NCI-H526 treated with DMSO at 0.1 percent for 48 hours (cell line): ENCODE measurements around the gene RNU4-1.

Source experiments
- DNase-seq: peaks from one replicate; lab custom pipeline; 2025; lab: John Stamatoyannopoulos, UW

Gene RNU4-1

DNA sequence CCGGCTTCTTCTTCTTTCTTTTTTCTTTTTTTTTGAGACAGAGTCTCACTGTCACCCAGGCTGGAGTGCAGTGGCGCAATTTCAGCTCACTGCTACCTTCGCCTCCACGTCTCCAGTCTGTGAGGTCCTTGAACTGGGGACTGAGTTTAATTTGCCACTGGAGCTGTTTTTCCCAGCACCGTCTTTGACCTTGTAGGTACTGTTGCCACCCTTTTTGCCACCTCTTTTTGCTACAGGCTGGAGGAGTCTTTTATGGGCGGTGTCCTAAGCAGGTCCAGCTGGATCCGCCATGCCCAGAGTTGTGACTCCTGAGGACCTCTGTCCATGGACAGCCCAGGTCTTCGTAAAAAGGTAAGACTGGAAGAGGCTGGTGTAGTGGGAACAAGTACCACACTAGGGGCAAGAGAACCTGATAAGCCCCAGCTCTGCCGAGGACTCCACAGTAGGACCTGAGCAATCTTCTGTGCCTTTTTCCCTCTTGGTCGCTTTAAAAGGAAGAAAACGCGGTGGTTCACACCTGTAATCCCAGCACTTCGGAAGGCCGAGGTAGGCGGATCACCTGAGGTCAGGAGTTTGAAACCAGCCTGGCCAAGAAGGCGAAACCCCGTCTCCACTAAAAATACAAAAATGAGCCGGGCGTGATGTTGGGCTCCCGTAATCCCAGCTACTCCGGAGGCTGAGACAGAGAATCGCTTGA is 2.3 kb downstream of the RNU4-1 start:
- no peak for DNase-seq

DNA sequence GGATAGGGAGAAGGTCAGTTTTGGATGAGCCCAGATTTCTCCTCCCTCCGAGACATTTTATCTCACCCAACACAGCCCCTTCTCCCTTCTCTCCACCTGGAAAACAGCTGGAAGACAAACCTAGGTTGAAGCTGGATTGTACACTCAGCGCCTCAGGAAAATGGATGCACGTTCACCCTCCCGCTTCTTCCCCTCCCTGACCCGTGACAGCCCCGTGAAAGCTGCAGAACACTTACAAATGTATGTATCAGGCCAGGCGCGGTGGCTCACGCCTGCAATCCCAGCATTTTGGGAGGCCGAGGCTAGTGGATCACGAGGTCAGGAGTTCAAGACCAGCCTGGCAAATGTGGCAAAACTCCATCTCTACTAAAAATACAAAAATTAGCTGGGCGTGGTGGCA is 5.5 kb downstream of the RNU4-1 start:
- no peak for DNase-seq

DNA sequence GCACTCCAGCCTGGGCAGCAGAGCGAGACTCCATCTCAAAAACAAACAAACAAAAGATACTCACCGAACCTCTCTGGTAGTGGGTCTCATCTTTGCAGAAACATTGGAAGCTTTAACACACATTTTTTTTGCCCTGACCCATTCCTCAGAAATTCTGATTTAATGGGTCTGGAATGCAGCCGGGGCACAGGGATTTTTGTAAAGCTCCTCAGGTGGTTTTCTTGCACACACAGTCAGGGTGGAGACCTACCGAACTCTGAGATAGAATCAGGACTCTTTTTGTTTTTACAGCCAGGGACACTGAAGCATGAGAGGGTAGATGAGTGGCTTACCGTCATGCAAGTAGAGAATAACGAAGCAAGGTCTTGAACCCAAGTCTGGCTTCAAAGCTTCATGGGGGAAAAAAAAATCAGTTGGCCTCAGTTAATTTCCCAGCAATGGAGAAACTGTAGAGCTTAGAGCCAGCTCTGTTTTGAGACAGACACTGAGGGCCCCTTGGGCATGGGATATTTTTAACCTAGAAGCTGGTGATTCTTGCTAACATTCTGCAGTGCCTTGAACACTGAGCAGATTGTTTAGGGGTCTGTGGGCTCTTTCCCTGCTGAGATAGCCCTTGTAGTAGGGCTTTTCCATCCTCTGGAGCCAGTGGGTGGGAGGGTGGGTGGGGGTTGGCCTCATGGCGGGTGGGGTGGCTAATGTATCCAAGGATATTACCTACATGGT is 6.1 kb downstream of the RNU4-1 start:
- DNase-seq = no peak

DNA sequence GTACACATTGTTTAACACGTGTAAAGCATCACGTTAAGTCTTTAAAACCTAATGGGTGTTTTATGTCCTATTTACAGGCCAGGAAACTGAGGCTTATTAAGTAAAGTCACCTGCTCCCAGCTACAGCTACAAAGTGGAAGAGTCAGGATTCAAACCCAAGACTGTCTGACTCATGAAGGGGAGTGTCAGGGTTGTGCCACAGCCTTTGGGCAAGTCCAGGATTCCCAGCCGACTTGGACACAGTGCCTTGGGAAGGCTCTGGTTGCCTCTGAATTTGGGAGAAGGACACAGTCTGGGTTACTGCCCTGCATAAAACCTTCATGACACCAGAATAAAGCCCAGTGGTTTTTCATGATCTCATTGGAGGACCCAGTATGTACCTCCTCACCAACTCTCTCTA is 8.7 kb downstream of the RNU4-1 start:
- DNase-seq = no peak

DNA sequence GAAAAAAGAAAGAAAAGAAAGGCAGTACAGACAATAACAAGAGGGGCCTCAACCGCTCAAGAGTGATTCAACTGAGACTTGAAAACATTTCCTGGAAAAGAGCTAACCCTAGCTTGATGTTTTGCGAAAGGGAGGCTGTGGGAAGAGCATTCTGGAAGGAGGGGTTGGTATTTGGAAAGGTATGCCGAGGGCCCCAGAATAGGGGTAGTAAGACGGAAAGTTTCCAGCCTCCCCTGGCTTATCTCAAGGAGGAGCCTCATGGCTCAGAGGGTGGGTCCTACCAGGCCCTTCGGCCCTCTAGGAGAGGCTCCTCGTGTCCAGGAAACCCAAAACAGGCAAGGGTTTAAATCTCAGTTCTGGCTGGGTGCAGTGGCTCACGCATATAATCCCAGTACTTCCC is 9.7 kb downstream of the RNU4-1 start:
- DNase-seq = no peak

DNA sequence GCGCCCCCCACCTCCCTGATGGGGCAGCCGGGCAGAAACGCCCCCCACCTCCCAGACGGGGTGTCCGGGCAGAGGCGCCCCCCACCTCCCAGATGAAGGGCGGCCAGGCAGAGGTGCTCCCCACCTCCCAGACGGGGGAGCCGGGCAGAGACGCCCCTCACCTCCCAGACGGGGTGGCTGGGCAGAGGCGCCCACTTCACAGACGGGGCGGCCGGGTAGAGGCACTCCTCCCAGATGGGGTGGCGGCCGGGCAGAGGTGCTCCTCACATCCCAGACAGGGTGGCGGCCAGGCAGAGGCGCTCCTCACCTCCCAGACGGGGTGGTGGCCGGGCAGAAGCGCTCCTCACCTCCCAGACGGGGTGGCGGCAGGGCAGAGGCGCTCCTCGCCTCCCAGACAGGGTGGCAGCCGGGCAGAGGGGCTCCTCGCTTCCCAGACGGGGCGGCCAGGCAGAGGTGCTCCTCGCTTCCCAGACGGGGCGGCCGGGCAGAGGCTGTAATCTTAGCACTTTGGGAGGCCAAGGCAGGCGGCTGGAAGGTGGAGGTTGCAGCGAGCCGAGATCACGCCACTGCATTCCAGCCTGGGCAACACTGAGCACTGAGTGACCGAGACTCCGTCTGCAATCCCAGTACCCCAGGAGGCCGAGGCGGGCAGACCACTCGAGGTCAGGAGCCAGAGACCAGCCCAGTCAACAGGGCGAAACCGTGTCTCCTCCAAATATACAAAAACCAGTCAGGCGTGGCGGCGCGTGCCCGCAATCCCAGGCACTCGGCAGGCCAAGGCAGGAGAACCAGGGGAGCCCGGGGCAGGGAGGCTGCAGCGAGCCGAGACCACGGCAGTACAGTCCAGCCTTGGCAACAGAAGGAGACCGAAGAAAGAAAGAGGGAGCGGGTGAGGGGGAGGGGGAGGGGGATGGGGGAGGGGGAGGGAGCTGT is 14.6 kb downstream of the RNU4-1 start:
- DNase-seq = no peak

DNA sequence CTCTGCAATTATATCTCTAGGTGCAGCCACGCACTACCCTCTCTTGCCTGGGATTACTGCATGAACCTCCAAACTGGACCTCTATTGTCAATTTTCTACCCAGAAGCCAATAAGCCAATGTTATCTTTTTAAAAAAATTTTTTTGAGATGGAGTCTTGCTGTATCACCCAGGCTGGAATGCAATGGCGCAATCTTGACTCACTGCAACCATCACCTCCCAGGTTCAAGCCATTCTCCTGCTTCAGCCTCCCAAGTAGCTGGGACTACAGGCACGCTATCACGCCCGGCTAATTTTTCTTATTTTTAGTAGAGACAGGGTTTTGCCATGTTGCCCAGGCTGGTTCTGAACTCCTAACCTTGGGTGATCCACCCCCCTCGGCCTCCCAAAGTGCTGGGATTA is 16.3 kb downstream of the RNU4-1 start:
- DNase-seq = no peak

DNA sequence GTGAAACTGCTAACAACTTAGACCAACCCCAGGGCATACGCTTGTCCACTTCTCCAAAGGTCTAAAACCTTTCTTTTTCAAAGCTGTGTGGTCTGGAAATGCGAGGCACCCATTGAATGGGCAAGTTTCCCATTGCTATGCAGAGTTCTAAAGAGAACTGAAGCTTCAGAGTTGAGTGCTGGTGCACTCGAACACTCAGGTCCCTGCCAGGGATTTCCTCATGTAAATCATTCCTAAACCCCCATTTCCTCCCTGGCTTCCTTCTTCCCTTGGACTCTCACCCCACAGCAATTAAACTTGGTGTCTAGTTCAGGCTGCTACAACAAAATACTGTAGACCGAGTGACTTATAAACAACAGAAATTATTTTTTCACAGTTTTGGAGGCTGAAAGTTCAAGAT is 25.3 kb downstream of the RNU4-1 start:
- DNase-seq = no peak

DNA sequence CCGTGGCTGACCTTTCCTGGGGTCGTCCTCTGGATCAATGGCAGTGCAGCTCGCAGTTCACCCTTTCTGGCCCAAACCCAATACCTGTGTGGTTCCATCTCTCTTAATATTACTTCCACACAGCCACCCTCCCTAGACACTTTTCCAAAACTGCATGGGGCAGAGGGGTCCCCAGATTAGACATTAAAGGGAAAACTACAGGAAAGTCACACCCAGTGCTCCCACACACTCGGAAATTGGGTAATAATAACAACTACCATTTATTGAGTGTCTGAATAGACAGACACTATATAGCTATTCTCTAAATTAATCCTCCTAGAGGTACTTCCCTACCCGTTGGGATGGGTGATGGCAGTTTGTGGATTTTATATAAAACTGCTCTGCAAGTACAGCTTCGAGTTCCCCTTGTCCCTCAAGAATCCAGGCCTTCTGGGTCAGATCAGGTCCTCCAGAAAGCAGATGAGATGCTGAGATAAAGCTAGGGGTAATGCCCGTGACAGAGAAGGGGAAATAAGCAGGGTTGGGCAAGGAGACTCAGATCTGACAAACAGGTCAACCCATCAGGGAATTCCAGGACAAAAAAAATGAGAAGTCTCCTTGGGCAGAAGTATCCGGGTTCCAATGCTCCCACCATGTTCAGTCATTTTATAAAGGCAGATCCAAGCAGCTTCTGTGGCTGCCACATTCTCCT is 26.7 kb downstream of the RNU4-1 start:
- no peak for DNase-seq

DNA sequence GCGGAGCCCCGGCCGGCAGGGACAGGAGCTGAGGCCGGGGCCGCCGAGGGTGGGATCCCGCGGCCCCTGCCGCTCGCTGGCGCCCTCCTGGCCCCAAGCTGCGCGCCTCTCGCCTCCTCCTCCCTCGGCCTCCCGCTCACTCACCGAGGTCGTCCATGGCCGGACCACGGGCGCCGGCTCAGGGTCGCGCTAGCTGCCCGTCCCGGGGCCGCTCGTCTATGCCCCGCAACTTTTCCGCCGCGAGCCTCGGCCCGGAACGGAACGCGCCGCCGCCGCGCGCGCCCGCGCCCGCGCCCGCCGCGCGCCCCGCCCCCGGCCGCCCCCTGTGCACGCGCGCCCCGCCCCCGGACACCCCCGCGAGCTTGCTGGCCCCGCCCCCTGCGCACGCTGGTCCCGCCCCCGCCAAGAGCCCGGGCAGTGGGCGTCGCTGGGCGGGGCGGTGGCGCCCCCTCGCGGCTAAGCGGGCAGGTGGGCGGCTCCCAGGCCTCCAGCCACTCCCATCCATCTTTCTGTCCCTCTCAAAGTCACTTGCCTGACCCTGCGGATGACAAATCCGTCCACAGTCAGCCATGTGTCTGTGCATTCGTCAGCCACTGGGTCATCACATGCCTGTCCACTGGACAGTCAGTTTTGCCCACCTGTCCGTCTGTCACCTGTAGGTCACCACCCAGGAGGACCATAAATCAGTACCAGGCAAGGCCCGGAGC is 27.4 kb downstream of the RNU4-1 start, which contains the start of gene PXN:
Gene PXN, minus strand, starts transcription at position 258 of the 707 bp plus-strand sequence. Its CDS starts 101 bp downstream, at position 157.
- DNase-seq = peak; percentile 30

DNA sequence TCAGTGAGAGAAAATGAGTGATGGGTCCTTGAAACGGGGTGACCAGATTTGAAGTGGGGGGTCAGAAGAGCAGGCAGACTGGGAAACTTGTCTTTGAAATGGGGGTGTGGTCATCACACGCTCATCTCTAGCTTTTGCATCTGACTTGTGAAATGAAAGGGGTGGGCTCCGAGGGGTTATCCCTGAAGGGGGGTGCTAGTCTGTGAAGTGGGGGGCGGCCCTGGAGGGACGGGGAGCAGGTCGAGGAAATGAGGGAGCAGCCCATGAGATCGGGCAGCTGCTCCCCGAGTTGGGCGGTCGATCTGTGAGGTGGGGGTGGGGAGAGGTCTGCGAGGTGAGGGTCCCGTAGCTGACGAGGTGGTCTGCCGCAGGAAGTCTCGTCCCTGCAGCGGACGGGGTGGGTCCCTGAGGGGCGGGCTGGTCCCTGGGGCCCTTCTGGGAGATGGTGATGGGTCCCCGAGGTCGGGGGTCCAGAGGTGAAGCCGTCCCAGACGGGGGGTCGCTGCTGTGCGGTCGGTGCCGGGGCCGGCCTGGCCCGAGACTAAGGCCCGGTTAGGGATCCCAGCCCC is 28.0 kb downstream of the RNU4-1 start:
- no peak for DNase-seq

DNA sequence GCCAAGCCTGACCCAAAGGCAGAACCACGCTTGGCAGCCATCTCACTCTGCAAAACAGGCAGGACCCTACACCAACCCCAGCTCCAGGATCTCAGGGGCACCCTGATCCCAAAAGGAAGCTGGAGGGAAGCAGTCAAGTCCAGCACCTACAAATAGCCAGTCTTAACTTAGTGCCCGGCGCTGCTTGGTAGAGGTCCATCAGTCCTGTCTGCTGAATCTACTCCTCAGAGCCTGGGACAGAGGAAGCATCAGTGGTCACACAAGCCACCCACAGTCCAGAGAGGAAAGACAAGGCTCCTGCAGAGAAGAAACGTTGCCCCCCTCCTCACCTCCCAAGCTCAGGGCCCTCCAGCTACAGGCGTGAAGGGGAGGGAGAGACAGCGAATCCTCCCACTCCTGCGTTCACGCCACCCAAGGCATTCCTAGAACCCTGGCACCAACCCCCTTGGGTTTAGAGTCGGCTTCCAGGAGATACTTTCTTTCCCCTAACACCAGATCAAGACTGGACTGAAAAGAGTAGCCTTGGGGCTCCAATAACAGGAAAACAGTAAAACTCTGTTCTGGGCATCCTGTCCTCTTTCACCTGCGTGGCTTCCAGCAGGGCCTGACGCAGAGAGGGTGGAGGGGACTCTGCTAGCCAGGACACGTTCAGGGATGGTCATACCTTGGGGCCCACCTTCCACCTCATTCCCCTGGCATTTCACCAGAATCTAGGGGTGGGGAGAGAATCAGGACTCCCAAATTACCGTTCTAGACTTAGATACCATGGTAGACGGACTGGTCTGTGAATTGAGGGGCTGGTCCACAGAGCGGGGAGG is 28.7 kb downstream of the RNU4-1 start:
- no peak for DNase-seq

DNA sequence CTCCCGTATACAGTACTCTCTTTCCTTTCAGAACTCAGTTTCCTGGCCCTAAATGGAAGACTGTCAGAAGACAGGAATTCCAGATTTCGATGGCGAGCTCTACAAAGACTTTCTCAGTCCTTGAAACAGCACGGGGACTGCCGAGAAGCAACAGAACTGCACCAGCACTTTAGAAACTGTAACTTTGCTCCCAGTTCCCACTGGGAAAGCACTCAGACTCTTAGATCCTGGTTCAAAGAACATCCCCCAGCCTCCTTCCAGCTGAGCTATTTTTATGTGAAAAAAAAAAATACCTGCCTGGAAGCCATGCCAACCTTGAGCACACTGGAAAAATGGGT is 29.3 kb downstream of the RNU4-1 start:
- no peak for DNase-seq

DNA sequence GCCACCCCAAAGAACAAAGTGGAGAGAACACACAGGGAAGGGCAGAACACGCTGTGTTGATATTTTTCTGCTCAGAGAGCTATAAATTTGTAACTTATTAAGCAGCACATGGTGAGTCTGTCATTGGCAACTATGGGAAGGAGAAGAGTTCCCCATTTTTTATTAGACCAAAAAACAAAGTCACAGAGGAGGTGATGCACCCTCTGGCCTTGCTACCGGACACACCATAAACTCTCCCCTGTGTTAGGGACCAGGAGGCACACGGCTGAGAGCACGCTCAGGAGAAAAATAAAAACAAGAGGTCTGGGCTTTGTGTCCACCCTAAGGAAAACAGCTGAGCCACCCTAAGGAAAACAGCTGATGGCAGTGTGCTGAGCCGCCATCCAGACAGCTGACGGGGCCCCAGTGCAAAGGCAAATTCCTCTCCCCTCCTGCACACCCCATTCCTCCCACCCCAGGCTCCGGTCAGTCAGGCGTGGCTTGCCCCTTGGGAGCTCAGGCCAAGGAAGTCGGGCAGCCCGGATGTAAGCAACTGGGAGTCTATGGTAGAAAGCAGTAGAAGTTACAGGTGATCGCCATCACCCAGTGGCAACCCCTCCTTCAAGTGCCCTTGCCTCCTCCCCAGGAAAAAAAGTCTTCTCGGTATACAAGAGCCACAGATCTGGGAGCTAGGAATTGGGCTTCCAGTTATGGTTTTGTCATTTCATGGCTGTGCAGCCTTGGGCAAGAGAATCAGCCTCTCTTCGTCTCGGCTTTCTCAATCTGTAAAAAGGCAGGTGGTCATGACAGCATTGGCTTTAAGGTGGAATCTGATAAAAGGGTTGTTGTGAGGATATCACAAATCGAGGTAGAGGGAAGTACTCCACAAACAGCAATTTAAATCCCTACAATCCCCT is 29.9 kb downstream of the RNU4-1 start:
- no peak for DNase-seq

DNA sequence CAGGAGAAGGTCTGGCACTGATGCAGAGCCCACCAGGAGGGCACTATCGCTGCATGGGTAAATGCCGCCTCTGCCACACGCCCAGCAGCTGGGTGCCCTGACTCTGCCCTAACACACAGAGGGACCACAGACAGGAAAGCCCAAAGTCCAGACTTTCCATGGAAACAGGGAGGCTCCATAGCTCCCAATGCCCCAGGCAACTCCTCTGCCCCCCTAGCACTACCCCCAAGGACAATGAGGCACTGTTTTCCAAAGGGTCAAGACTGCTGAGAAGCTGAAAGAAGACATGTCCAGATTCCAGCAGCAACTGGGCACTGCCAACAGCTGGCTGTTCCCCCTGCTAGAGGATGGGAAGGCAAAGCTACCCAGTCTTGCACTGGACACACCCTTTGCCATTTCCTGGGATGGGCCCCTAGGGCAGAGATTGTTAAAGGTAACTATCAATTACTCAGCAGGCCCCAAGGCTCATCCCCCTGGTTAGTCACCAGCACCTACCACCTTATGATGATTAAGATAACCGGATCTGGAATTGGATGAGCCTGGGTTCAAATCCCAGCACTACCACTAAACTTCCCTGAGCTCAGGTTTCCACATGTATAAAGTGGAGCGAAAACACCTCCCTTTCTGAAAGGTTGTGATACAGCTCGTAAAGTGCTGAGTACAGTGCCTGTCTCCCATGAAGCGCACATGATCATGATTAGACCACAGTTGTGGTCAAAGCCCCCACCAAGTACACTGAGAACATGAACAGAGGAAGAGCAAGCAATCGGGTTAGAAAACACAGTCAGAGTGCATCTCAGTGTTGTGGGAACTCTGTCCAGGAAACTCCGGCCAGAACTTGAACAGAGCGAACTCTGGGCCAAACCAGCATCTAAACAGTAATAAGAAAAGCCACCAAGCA is 30.8 kb downstream of the RNU4-1 start:
- DNase-seq = no peak

DNA sequence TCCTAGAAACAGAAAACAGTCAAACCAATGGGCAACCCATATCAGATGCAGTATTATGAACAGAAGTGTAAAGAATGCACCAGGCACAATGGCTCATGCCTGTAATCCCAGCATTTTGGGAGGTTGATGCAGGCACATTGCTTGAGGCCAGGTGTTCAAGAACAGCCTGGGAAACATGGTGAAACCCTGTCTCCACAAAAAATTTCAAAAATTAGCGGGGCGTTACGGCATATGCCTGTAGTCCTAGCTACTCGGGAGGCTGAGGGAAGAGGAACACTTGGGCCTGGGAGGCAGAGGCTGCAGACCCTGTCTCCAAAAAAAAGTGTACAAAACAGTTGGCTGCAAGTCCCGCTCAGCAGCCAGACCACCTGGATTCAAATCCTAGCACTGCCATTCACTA is 32.4 kb downstream of the RNU4-1 start:
- no peak for DNase-seq

DNA sequence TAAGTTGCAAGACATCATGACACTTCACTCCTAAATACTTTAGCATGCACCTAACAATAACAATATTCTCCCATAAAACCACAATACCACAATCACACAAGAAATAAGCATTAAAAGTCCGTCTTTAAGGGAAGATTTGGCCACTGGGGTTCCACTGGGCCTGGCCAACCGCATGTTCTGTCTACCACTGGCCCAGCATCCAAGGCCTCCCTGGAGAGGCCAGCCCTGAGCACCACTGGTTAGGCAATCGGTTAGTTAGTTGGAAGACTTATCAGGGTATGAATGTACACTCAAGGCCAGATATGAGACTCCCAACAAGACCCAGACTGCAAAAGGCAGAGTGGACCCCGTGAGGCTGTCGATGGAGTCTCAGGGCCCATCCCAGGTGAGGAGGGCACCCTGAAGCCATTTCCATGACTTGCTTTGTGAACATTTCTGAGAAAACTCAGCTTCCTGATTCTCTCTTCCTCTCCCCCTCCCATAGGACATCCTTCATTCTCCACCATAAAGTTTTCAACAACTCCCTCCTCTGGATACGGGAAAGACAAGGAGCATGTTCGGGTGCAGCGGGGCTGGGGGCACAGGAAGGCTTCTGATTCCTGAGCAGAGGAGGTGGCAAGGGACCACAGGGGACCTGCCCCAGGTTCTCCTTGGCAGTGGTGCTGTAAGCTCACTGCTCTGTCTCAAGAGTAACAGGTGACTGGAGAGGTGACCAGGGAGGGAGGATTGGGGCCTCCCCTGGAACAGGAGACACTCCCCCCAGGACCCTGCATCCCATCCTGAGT is 33.4 kb downstream of the RNU4-1 start:
- DNase-seq = no peak
